Neutrophil (primary cell): ENCODE results near the gene UGT2B7.
"Not testable (repeated sequence)": the region's sequence is repeated elsewhere in the genome, so short reads cannot be mapped to it uniquely, and the experiment has no call there.

ENCODE experiments used
- H3K27ac ChIP-seq: fragments of 200-600 bp; sonication (generic); 2 replicates; pipeline ENCODE4 v1.5.1; 2016; ENCODE audit warnings: mild to moderate bottlenecking, moderate library complexity
- H3K27me3 ChIP-seq: fragments of 200-600 bp; sonication (generic); 2 replicates; pipeline ENCODE4 v1.6.0; 2016; ENCODE audit warnings: mild to moderate bottlenecking
- H3K36me3 ChIP-seq: fragments of 200-600 bp; sonication (generic); 2 replicates; pipeline ENCODE4 v1.5.1; 2017
- H3K4me1 ChIP-seq, 2 experiments: fragments of 200-600 bp in 1 of 2; sonication (generic) in 1 of 2; 1 replicate in 1 of 2; 2 replicates in 1 of 2; pipeline versions ENCODE4 v1.5.1 to v1.6.1; 2013 to 2016; ENCODE audit warnings: low read depth in 1 of 2, low read length in 1 of 2, mild to moderate bottlenecking in 1 of 2, moderate library complexity in 1 of 2; ENCODE audit not compliant: control insufficient read depth in 1 of 2, insufficient read depth in 1 of 2
- H3K4me3 ChIP-seq, 2 experiments: fragments of 200-600 bp in 1 of 2; sonication (generic) in 1 of 2; 1 replicate in 1 of 2; 2 replicates in 1 of 2; pipeline ENCODE4 v1.5.1; 2013 to 2016; ENCODE audit warnings: low read depth in 1 of 2, low read length in 1 of 2, mild to moderate bottlenecking in 1 of 2, moderate library complexity in 1 of 2
- H3K9me3 ChIP-seq: fragments of 200-600 bp; sonication (generic); 2 replicates; pipeline ENCODE4 v1.5.1; 2016
- CTCF ChIP-seq: fragments of 200-600 bp; sonication (generic); IDR thresholded peaks from 2 replicates; pipeline ENCODE4 v1.5.1; 2016; ENCODE audit warnings: antibody characterized with exemption

UGT2B7 gene

GRCh38 chr4:69099910-69100309, 3.6 kb downstream of the UGT2B7 start:
- no peak overlapping the region for H3K4me3 ChIP-seq
- no peak overlapping the region for H3K27ac ChIP-seq
- no peaks in the 10 kb centered on the region for H3K9me3 ChIP-seq
- no peaks in the 10 kb centered on the region for H3K27me3 ChIP-seq
- no peak for TF ChIP-seq CTCF
- H3K4me1 ChIP-seq, result no peaks in the 10 kb centered on the region
- no peaks in the 10 kb centered on the region for H3K36me3 ChIP-seq

DNA sequence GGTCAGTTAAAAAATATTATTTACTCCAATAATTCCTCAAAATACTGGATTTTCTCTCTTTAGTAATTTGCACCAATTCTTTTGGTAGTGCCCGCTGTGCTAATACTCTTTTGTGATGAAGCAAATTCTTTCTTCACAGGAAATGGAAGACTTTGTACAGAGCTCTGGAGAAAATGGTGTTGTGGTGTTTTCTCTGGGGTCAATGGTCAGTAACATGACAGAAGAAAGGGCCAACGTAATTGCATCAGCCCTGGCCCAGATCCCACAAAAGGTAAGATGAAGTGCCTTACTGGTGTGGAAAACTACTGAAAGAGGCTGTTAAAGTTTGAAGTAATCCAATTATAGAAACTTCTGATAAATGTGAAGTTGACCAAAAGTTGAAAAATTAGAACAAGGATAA, 6.4 kb downstream of the UGT2B7 start:
- H3K4me3 ChIP-seq, H3K36me3 ChIP-seq, H3K9me3 ChIP-seq, H3K27me3 ChIP-seq, H3K4me1 ChIP-seq, H3K27ac ChIP-seq: not testable (repeated sequence)

DNA sequence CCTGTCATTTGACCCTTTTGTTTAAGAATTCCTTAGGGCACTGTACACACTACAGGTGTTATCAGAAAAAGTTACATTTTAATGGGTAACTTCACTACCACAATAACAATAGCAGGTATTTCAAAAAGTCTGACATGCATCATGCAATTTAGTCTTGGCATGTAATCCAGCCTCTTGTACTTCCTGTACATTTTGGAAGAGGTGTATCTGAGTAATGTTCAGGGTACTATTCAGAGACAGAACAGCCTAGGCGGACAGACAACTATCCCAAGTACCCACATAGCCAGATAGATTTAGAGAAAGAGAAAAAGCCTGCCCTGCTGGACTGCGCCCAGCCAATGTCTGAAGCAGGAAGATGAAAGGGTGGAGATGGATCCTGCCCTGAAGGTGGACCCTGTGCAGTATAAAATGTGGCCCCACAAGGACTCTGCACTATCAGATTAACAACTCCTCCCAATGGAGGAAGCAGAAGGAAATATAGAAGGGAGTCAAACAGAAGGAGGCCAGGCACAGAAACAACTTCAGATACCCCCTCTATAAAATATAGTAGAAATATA, 8.5 kb downstream of the UGT2B7 start:
- no peaks in the 10 kb centered on the region for H3K27me3 ChIP-seq
- no peaks in the 10 kb centered on the region for H3K9me3 ChIP-seq
- no peaks in the 10 kb centered on the region for H3K36me3 ChIP-seq
- no peak overlapping the region for H3K4me3 ChIP-seq
- H3K4me1 ChIP-seq, result no peaks in the 10 kb centered on the region
- no peak overlapping the region for H3K27ac ChIP-seq
- TF ChIP-seq CTCF, result no peak

GRCh38 chr4:69115151-69115850, 19.0 kb downstream of the UGT2B7 start:
- H3K36me3 ChIP-seq, H3K4me1 ChIP-seq, H3K9me3 ChIP-seq, H3K27ac ChIP-seq, H3K4me3 ChIP-seq, H3K27me3 ChIP-seq: not testable (repeated sequence)

- H3K27ac ChIP-seq, result no peak overlapping the region
- no peaks in the 10 kb centered on the region for H3K9me3 ChIP-seq
- H3K36me3 ChIP-seq, result no peaks in the 10 kb centered on the region
- H3K4me1 ChIP-seq, result no peaks in the 10 kb centered on the region
- H3K27me3 ChIP-seq, result no peaks in the 10 kb centered on the region
- no peak for TF ChIP-seq CTCF
- no peak overlapping the region for H3K4me3 ChIP-seq
These were observed 19.6 kb downstream of the UGT2B7 start for GRCh38 chr4:69115851-69116213.

DNA sequence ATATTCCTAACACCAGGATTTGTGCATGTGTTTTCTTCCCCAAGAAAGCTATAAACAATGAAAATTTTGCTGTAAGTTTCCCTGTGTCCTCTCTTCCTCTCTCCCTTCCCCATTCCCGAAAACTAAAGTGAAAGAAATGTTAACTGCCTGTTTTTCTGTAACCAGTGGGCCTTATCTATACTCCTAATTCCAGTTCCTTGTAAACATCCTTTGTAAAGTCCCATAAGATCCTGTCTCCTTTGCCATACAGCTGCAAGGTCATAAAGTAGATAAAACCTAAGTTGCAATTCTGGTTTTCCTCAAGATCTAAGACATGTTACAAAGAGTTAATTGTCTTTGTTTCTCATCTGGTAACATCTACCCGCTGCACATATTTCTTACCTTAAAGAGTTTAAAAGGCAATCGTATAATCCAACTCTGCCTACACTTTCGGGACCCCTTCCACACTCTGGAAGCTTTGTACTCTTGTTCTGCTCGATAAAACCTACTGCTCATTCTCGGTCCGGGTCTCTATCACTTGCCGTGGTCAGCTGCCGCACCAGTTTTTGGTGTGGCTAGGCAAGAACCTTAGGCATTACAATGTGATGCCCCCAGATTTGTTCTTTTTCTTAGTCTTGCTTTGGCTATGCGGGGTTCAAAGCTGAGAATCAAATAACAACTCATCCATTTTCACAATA, 20.5 kb downstream of the UGT2B7 start:
- Histone ChIP-seq H3K27ac (no peak overlapping the region), H3K36me3 (no peaks in the 10 kb centered on the region), H3K27me3 (no peaks in the 10 kb centered on the region), H3K9me3 (no peaks in the 10 kb centered on the region), H3K4me1 (no peaks in the 10 kb centered on the region), H3K4me3 (no peak overlapping the region)
- no peak for TF ChIP-seq CTCF
